WTC11 (cell line): Measurements from ENCODE around the gene OXER1. TPM values are rescaled to one million over a fixed set of nuclear protein-coding genes. Genes with fewer than 3 reads are reported as not detected.

Experiments used
- ATAC-seq: fragments of 200-7000 bp; cut with Tn5 transposase; 2 replicates; pipeline ENCODE4 v1.10.0; 2021; ENCODE audit warnings: mild to moderate bottlenecking, moderate library complexity
- CTCF ChIA-PET: fragments of 300-600 bp; sonication (Branson Sonifier 250); formaldehyde crosslinking; loops from one replicate; lab custom pipeline; 2021; ENCODE audit warnings: antibody characterized with exemption; lab: Charles Lee
- POLR2A ChIA-PET: fragments of 350-600 bp; sonication (Branson Sonifier 250); formaldehyde crosslinking; loops from one replicate; lab custom pipeline; 2021; ENCODE audit warnings: antibody characterized with exemption; lab: Charles Lee
- DNase-seq: peaks from one replicate; pipeline ENCODE4 v3.0.0; 2021; ENCODE audit warnings: low spot score
- H3K27ac Mint-ChIP-seq: 2 replicates; pipeline ENCODE4 v1.8.0; 2021; ENCODE audit warnings: mixed read lengths
- H3K27me3 Mint-ChIP-seq: 2 replicates; pipeline ENCODE4 v1.8.0; 2021; ENCODE audit warnings: low read depth, mild to moderate bottlenecking, moderate library complexity, mixed read lengths
- H3K36me3 Mint-ChIP-seq: 2 replicates; pipeline ENCODE4 v1.8.0; 2021; ENCODE audit warnings: mixed read lengths
- H3K4me1 Mint-ChIP-seq: 2 replicates; pipeline ENCODE4 v1.8.0; 2022; ENCODE audit warnings: mixed read lengths
- H3K4me3 Mint-ChIP-seq: 2 replicates; pipeline ENCODE4 v1.8.0; 2021; ENCODE audit warnings: mild to moderate bottlenecking, moderate library complexity, mixed read lengths
- H3K9me3 Mint-ChIP-seq: 2 replicates; pipeline ENCODE4 v1.8.0; 2021; ENCODE audit warnings: mixed read lengths
- GRHL2 ChIP-seq: fragments of 250-450 bp; sonication (Bioruptor Pico); IDR thresholded peaks from 2 replicates; pipeline ENCODE4 v1.8.0; 2022; ENCODE audit warnings: mild to moderate bottlenecking, moderate library complexity; ENCODE audit not compliant: insufficient replicate concordance, severe bottlenecking
- PRRX2 ChIP-seq: fragments of 250-450 bp; sonication (Bioruptor Pico); IDR thresholded peaks from 2 replicates; pipeline ENCODE4 v1.8.0; 2021; ENCODE audit warnings: mild to moderate bottlenecking
- RORB ChIP-seq: fragments of 250-450 bp; sonication (Bioruptor Pico); IDR thresholded peaks from 2 replicates; pipeline ENCODE4 v1.9.0; 2021; ENCODE audit warnings: mild to moderate bottlenecking
- SP1 ChIP-seq: sonication (generic); formaldehyde crosslinking; conservative IDR thresholded peaks from 2 replicates; pipeline ENCODE4 v1.8.1; 2022; ENCODE audit warnings: missing genetic modification reagents
- ZNF423 ChIP-seq: fragments of 250-450 bp; sonication (Bioruptor Pico); IDR thresholded peaks from 2 replicates; pipeline ENCODE4 v2.1.2; 2022; ENCODE audit warnings: mild to moderate bottlenecking, moderate library complexity
- ZNF671 ChIP-seq: fragments of 250-450 bp; sonication (Bioruptor Pico); IDR thresholded peaks from 2 replicates; pipeline ENCODE4 v1.8.0; 2021; ENCODE audit warnings: mild to moderate bottlenecking
- total RNA-seq: library from RNA; stranded (reverse); gene quantifications from 3 replicates; pipeline ENCODE4 v1.2.3, GENCODE V29; 2021
- TF ChIP-seq, protein P1 (sequence below): sonication (generic); formaldehyde crosslinking; IDR thresholded peaks from 2 replicates; pipeline ENCODE4 v1.8.0; 2022; ENCODE audit warnings: mild to moderate bottlenecking, missing genetic modification reagents
- TF ChIP-seq, protein P2 (sequence below): sonication (generic); formaldehyde crosslinking; IDR thresholded peaks from 2 replicates; pipeline ENCODE4 v1.8.1; 2022; ENCODE audit warnings: low read depth, missing genetic modification reagents, borderline replicate concordance
- TF ChIP-seq, protein P3 (sequence below): sonication (generic); formaldehyde crosslinking; IDR thresholded peaks from 2 replicates; pipeline ENCODE4 v1.8.1; 2023; ENCODE audit warnings: mild to moderate bottlenecking, missing genetic modification reagents
- TF ChIP-seq, protein P4 (sequence below): sonication (generic); formaldehyde crosslinking; IDR thresholded peaks from 2 replicates; pipeline ENCODE4 v1.8.0; 2023; ENCODE audit warnings: mild to moderate bottlenecking, missing genetic modification reagents
- TF ChIP-seq, protein P5 (sequence below): sonication (generic); formaldehyde crosslinking; IDR thresholded peaks from 2 replicates; pipeline ENCODE4 v1.8.1; 2023; ENCODE audit warnings: mild to moderate bottlenecking, moderate library complexity, missing genetic modification reagents
- TF ChIP-seq, protein P6 (sequence below): sonication (generic); formaldehyde crosslinking; IDR thresholded peaks from 2 replicates; pipeline ENCODE4 v1.8.0; 2022; ENCODE audit warnings: missing genetic modification reagents
- TF ChIP-seq, protein P7 (sequence below): sonication (generic); formaldehyde crosslinking; IDR thresholded peaks from 2 replicates; pipeline ENCODE4 v1.8.0; 2023; ENCODE audit warnings: missing genetic modification reagents

The OXER1 gene
- total RNA-seq, 1 experiment from 2014 or later, result 2.6 TPM

DNA sequence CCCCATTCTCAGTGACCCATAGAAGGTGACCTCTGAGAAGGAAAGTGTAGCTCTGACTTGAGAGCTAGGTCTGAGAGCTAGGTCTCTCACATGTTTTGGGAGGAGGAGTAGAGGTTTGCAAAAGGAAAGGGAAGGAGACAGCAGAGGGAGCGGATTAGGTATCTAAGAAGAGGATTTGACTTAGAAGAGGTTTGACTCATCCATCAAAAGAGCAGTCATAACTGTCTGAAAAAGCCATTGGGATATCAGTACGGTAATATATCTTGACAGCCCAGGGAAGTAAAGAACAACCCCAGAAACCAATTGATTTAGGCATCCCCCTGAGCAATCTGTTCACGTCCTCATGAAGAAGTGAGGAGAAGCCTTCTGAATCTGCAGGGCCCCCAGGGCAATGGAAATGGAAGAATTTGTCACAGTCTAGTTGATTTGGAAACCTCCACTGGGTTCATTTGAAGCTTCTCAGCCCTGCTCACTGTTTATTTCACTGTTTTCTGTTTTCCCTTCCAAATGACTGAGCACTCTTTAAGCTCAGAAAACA, 19.3 kb downstream of the OXER1 start:
- DNase-seq (no peak), ATAC-seq (no peak)
- H3K9me3 Mint-ChIP-seq, result peaks cover 19% of the 10 kb centered on the region
- TF ChIP-seq, protein P1, sequence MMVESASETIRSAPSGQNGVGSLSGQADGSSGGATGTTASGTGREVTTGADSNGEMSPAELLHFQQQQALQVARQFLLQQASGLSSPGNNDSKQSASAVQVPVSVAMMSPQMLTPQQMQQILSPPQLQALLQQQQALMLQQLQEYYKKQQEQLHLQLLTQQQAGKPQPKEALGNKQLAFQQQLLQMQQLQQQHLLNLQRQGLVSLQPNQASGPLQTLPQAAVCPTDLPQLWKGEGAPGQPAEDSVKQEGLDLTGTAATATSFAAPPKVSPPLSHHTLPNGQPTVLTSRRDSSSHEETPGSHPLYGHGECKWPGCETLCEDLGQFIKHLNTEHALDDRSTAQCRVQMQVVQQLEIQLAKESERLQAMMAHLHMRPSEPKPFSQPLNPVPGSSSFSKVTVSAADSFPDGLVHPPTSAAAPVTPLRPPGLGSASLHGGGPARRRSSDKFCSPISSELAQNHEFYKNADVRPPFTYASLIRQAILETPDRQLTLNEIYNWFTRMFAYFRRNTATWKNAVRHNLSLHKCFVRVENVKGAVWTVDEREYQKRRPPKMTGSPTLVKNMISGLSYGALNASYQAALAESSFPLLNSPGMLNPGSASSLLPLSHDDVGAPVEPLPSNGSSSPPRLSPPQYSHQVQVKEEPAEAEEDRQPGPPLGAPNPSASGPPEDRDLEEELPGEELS (CRISPR knock-in tag), result no peak
- TF ChIP-seq, protein P2, sequence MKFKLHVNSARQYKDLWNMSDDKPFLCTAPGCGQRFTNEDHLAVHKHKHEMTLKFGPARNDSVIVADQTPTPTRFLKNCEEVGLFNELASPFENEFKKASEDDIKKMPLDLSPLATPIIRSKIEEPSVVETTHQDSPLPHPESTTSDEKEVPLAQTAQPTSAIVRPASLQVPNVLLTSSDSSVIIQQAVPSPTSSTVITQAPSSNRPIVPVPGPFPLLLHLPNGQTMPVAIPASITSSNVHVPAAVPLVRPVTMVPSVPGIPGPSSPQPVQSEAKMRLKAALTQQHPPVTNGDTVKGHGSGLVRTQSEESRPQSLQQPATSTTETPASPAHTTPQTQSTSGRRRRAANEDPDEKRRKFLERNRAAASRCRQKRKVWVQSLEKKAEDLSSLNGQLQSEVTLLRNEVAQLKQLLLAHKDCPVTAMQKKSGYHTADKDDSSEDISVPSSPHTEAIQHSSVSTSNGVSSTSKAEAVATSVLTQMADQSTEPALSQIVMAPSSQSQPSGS, result no peak
- TF ChIP-seq, protein P3, sequence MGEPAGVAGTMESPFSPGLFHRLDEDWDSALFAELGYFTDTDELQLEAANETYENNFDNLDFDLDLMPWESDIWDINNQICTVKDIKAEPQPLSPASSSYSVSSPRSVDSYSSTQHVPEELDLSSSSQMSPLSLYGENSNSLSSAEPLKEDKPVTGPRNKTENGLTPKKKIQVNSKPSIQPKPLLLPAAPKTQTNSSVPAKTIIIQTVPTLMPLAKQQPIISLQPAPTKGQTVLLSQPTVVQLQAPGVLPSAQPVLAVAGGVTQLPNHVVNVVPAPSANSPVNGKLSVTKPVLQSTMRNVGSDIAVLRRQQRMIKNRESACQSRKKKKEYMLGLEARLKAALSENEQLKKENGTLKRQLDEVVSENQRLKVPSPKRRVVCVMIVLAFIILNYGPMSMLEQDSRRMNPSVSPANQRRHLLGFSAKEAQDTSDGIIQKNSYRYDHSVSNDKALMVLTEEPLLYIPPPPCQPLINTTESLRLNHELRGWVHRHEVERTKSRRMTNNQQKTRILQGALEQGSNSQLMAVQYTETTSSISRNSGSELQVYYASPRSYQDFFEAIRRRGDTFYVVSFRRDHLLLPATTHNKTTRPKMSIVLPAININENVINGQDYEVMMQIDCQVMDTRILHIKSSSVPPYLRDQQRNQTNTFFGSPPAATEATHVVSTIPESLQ (CRISPR knock-in tag), result no peak
- TF ChIP-seq GRHL2 (CRISPR knock-in tag), result no peak
- TF ChIP-seq, protein P4, sequence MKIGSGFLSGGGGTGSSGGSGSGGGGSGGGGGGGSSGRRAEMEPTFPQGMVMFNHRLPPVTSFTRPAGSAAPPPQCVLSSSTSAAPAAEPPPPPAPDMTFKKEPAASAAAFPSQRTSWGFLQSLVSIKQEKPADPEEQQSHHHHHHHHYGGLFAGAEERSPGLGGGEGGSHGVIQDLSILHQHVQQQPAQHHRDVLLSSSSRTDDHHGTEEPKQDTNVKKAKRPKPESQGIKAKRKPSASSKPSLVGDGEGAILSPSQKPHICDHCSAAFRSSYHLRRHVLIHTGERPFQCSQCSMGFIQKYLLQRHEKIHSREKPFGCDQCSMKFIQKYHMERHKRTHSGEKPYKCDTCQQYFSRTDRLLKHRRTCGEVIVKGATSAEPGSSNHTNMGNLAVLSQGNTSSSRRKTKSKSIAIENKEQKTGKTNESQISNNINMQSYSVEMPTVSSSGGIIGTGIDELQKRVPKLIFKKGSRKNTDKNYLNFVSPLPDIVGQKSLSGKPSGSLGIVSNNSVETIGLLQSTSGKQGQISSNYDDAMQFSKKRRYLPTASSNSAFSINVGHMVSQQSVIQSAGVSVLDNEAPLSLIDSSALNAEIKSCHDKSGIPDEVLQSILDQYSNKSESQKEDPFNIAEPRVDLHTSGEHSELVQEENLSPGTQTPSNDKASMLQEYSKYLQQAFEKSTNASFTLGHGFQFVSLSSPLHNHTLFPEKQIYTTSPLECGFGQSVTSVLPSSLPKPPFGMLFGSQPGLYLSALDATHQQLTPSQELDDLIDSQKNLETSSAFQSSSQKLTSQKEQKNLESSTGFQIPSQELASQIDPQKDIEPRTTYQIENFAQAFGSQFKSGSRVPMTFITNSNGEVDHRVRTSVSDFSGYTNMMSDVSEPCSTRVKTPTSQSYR (CRISPR knock-in tag), result no peak
- ChIA-PET POLR2A (no interaction called here), CTCF (no interaction called here)
- no peak overlapping the region; the same call in 1 of the 2 replicates for H3K27ac Mint-ChIP-seq
- no peak overlapping the region for H3K4me3 Mint-ChIP-seq
- peaks cover 4% of the 10 kb centered on the region for H3K4me1 Mint-ChIP-seq
- H3K27me3 Mint-ChIP-seq, result no peaks in the 10 kb centered on the region
- peaks cover 32% of the 10 kb centered on the region for H3K36me3 Mint-ChIP-seq

DNA sequence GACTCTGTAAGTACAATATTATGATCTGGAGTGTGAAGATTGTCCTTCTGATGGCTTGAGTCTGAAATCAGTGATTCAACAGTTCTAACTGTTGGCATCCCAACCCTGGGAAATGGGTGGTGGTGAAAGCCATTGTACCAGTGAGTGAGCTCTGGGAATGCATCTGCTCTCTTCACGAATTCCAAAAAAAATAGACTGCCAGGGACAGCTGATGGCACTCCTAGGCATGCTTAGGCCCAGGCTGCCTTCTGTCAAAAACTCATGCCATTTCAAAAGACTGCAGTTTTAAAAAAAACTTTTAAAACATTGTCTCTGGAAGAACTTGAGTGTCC, 20.3 kb downstream of the OXER1 start:
- Mint-ChIP-seq H3K4me3 (no peak overlapping the region), H3K27ac (no peak overlapping the region), H3K9me3 (peaks cover 24% of the 10 kb centered on the region), H3K4me1 (peaks cover 11% of the 10 kb centered on the region), H3K27me3 (no peaks in the 10 kb centered on the region), H3K36me3 (peaks cover 38% of the 10 kb centered on the region)
- ATAC-seq, result no peak
- ChIA-PET POLR2A (no interaction called here), CTCF (interaction anchor here (0.8 to 1.5 kb wide), 3 partner anchors 27 to 43 kb away, joined by 4 read pairs; no protein-coding TSS in a partner anchor)
- DNase-seq, result no peak
- TF ChIP-seq, protein P5, sequence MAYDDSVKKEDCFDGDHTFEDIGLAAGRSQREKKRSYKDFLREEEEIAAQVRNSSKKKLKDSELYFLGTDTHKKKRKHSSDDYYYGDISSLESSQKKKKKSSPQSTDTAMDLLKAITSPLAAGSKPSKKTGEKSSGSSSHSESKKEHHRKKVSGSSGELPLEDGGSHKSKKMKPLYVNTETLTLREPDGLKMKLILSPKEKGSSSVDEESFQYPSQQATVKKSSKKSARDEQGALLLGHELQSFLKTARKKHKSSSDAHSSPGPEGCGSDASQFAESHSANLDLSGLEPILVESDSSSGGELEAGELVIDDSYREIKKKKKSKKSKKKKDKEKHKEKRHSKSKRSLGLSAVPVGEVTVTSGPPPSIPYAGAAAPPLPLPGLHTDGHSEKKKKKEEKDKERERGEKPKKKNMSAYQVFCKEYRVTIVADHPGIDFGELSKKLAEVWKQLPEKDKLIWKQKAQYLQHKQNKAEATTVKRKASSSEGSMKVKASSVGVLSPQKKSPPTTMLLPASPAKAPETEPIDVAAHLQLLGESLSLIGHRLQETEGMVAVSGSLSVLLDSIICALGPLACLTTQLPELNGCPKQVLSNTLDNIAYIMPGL (CRISPR knock-in tag), result no peak
- TF ChIP-seq, protein P6, sequence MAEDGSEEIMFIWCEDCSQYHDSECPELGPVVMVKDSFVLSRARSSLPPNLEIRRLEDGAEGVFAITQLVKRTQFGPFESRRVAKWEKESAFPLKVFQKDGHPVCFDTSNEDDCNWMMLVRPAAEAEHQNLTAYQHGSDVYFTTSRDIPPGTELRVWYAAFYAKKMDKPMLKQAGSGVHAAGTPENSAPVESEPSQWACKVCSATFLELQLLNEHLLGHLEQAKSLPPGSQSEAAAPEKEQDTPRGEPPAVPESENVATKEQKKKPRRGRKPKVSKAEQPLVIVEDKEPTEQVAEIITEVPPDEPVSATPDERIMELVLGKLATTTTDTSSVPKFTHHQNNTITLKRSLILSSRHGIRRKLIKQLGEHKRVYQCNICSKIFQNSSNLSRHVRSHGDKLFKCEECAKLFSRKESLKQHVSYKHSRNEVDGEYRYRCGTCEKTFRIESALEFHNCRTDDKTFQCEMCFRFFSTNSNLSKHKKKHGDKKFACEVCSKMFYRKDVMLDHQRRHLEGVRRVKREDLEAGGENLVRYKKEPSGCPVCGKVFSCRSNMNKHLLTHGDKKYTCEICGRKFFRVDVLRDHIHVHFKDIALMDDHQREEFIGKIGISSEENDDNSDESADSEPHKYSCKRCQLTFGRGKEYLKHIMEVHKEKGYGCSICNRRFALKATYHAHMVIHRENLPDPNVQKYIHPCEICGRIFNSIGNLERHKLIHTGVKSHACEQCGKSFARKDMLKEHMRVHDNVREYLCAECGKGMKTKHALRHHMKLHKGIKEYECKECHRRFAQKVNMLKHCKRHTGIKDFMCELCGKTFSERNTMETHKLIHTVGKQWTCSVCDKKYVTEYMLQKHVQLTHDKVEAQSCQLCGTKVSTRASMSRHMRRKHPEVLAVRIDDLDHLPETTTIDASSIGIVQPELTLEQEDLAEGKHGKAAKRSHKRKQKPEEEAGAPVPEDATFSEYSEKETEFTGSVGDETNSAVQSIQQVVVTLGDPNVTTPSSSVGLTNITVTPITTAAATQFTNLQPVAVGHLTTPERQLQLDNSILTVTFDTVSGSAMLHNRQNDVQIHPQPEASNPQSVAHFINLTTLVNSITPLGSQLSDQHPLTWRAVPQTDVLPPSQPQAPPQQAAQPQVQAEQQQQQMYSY (CRISPR knock-in tag), result no peak
- TF ChIP-seq ZNF671 (CRISPR knock-in tag) (no peak), ZNF423 (CRISPR knock-in tag) (no peak), SP1 (CRISPR knock-in tag) (no peak), RORB (CRISPR knock-in tag) (no peak), PRRX2 (CRISPR knock-in tag) (no peak)
- TF ChIP-seq, protein P7, sequence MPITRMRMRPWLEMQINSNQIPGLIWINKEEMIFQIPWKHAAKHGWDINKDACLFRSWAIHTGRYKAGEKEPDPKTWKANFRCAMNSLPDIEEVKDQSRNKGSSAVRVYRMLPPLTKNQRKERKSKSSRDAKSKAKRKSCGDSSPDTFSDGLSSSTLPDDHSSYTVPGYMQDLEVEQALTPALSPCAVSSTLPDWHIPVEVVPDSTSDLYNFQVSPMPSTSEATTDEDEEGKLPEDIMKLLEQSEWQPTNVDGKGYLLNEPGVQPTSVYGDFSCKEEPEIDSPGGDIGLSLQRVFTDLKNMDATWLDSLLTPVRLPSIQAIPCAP (CRISPR knock-in tag), result no peak
- TF ChIP-seq, protein P2, result no peak
